Thoracic aorta endothelial cell (primary cell): ENCODE data around the gene GPR132. TPM values are rescaled to one million over a fixed set of nuclear protein-coding genes. Genes with fewer than 3 reads are reported as not detected.

Source experiments
- small RNA-seq: library from RNA; depleted of rRNA; stranded (forward); fragments of <200 nt; gene quantifications from one replicate; pipeline ENCODE3, GENCODE V24; 2012
- total RNA-seq: library from RNA; depleted of rRNA; stranded (reverse); fragments of >200 nt; gene quantifications from 2 replicates; pipeline ENCODE4 v1.2.3, GENCODE V29; 2012

Gene GPR132
- 0.22 TPM in 1 of 2 replicates, not detected in the other for total RNA-seq

GRCh38 chr14:105065280-105066228 is at the start of gene GPR132:
Gene GPR132, minus strand, starts transcription at chr14:105065430. Its CDS starts 10,010 bp downstream, at chr14:105055420.

GRCh38 chr14:105020815-105021655 is 44.2 kb downstream of the GPR132 start, which contains the start of gene CDCA4:
Gene CDCA4, minus strand, starts transcription at chr14:105021083. Its CDS starts 9,154 bp downstream, at chr14:105011929.

Small RNA genes lying within 50 kb of the gene (small RNA-seq; reads per million reads assigned to genes)
- not detected for gene AL512356.2

Other genes starting within 250 kb of the GPR132 start
- gene CEP170B, start 200.2 kb downstream of the GPR132 start, total RNA-seq: 21.4 and 30.2 TPM in 2 replicates
- under 0.01 and 0.07 TPM in 2 replicates for gene PLD4, start 140.6 kb downstream of the GPR132 start, total RNA-seq
- gene AHNAK2, start 87.1 kb downstream of the GPR132 start, total RNA-seq: 112 TPM in 2 replicates
- gene CLBA1, start 79.6 kb downstream of the GPR132 start, total RNA-seq: 5.1 and 5.2 TPM in 2 replicates
- 42.3 and 52.2 TPM in 2 replicates for gene CDCA4, start 44.3 kb downstream of the GPR132 start, total RNA-seq
- 29.5 and 37.5 TPM in 2 replicates for gene JAG2, start 103.3 kb upstream of the GPR132 start, total RNA-seq
- 17.0 and 26.7 TPM in 2 replicates for gene NUDT14, start 115.9 kb upstream of the GPR132 start, total RNA-seq
- 51.5 and 54.1 TPM in 2 replicates for gene BTBD6, start 183.1 kb upstream of the GPR132 start, total RNA-seq
- gene BRF1, start 235.6 kb upstream of the GPR132 start, total RNA-seq: 40.3 and 40.8 TPM in 2 replicates
- 52.8 and 54.9 TPM in 2 replicates for gene PACS2, start 249.3 kb upstream of the GPR132 start, total RNA-seq